ENCODE measurements around the gene KDM1A.

Gene KDM1A

DNA sequence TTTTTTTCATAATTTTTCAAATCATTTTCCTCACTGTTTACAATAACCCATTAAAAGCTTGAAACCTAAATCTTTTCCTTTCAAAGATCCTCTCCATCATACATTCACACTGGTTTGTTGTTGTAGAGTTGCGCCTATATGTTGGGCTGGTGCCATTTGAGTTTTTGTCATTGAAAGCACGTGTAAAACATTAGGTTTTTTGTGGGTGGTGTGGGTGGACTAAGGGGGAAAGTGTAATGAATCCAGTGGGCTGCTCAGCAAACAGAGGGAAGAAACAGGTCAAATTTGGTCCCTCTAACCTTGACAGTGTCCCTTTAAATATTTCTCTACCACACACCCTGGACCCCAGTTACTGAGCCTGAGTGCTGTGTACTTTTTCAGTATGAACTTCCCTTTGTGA, 46.8 kb downstream of the KDM1A start:
- H3K9me3 ChIP-seq (ENCODE audit: severe bottlenecking): no peaks in the 10 kb centered on the region
- peaks cover 95% of the 10 kb centered on the region for H3K36me3 ChIP-seq (ENCODE audit: low read depth)
- DNase-seq (ENCODE audit: low spot score) (no peak), ATAC-seq (ENCODE audit: low read depth) (no peak)
- no peak overlapping the region for H3K4me3 ChIP-seq (ENCODE audit: severe bottlenecking)
- TF ChIP-seq, protein P1, sequence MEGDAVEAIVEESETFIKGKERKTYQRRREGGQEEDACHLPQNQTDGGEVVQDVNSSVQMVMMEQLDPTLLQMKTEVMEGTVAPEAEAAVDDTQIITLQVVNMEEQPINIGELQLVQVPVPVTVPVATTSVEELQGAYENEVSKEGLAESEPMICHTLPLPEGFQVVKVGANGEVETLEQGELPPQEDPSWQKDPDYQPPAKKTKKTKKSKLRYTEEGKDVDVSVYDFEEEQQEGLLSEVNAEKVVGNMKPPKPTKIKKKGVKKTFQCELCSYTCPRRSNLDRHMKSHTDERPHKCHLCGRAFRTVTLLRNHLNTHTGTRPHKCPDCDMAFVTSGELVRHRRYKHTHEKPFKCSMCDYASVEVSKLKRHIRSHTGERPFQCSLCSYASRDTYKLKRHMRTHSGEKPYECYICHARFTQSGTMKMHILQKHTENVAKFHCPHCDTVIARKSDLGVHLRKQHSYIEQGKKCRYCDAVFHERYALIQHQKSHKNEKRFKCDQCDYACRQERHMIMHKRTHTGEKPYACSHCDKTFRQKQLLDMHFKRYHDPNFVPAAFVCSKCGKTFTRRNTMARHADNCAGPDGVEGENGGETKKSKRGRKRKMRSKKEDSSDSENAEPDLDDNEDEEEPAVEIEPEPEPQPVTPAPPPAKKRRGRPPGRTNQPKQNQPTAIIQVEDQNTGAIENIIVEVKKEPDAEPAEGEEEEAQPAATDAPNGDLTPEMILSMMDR (IDR thresholded peaks at IDR 0.05; ENCODE audit: poor library complexity, severe bottlenecking): no peak
- no peaks in the 10 kb centered on the region for H3K27me3 ChIP-seq (ENCODE audit: insufficient read depth, poor library complexity, severe bottlenecking)
- no peak overlapping the region for H3K27ac ChIP-seq (ENCODE audit: poor library complexity, severe bottlenecking)
- H3K4me1 ChIP-seq (ENCODE audit: insufficient read depth, poor library complexity, severe bottlenecking): no peaks in the 10 kb centered on the region

DNA sequence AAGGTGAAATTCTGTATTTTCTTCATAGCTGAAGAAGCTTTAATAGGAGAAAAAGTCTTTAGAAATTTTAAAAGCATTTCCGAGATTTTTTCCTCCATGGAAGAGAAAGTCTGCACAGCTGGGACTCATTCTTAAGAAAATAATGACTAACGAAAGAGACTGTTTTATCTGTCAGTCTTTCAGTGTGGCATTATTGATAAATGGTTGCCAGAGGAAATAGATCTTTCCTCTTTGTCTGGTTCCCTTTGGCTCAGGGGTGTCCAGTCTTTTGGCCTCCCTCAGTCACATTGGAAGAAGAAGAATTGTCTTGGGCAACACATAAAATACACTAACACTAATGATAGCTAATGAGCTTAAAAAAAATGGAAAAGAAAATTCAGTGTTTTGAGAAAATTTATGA, 49.9 kb downstream of the KDM1A start:
- Histone ChIP-seq H3K4me1 (ENCODE audit: insufficient read depth, poor library complexity, severe bottlenecking) (no peaks in the 10 kb centered on the region), H3K27ac (ENCODE audit: poor library complexity, severe bottlenecking) (no peak overlapping the region), H3K4me3 (ENCODE audit: severe bottlenecking) (no peak overlapping the region), H3K9me3 (ENCODE audit: severe bottlenecking) (no peaks in the 10 kb centered on the region), H3K36me3 (ENCODE audit: low read depth) (peaks cover 100% of the 10 kb centered on the region), H3K27me3 (ENCODE audit: insufficient read depth, poor library complexity, severe bottlenecking) (no peaks in the 10 kb centered on the region)
- DNase-seq (ENCODE audit: low spot score) (no peak), ATAC-seq (ENCODE audit: low read depth) (no peak)
- TF ChIP-seq, protein P1 (IDR thresholded peaks at IDR 0.05; ENCODE audit: poor library complexity, severe bottlenecking): no peak

DNA sequence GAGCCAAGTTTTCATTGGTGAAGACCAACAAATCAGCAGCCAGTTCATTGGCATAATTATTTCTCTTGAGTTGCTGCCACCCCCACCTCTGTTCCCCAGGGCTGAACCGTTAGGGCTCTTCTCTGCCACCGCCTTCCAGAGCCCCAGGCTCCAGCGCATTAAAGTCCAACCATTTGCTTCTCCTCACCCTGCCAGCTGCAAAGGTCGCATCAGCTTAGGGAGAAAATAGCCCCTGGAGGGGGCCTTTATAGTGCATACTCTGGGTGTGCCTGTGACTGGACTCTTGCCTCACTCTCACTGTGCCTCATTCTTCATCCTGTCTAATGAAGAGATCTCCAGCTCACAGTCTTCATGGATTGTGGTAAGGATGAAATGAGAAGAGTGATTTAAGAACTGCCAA, 50.4 kb downstream of the KDM1A start:
- no peaks in the 10 kb centered on the region for H3K4me1 ChIP-seq (ENCODE audit: insufficient read depth, poor library complexity, severe bottlenecking)
- TF ChIP-seq, protein P1 (IDR thresholded peaks at IDR 0.05; ENCODE audit: poor library complexity, severe bottlenecking): no peak
- no peaks in the 10 kb centered on the region for H3K9me3 ChIP-seq (ENCODE audit: severe bottlenecking)
- H3K27ac ChIP-seq (ENCODE audit: poor library complexity, severe bottlenecking): no peak overlapping the region
- no peaks in the 10 kb centered on the region for H3K27me3 ChIP-seq (ENCODE audit: insufficient read depth, poor library complexity, severe bottlenecking)
- H3K4me3 ChIP-seq (ENCODE audit: severe bottlenecking): no peak overlapping the region
- peaks cover 100% of the 10 kb centered on the region for H3K36me3 ChIP-seq (ENCODE audit: low read depth)
- ATAC-seq (ENCODE audit: low read depth) (no peak), DNase-seq (ENCODE audit: low spot score) (no peak)

DNA sequence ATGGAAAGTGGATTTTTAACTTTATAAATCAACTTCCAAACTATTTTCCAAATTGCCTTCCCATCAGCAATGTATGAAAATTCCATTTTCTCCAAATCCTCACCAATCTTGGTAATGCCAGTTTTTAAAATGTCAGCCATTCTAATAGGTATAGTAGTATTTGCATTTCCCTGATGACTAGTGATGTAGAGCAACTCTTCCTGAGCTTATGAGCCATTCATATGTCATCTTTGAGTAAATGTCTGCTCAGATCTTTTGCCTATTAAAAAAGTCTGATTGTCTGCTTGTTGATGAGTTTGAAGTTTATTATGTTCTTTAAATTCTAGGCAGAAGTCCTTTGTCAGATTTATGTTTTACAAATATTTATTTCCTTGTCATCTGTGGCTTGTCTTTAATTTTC, 54.7 kb downstream of the KDM1A start:
- ATAC-seq (ENCODE audit: low read depth) (no peak), DNase-seq (ENCODE audit: low spot score) (no peak)
- peaks cover 98% of the 10 kb centered on the region for H3K36me3 ChIP-seq (ENCODE audit: low read depth)

DNA sequence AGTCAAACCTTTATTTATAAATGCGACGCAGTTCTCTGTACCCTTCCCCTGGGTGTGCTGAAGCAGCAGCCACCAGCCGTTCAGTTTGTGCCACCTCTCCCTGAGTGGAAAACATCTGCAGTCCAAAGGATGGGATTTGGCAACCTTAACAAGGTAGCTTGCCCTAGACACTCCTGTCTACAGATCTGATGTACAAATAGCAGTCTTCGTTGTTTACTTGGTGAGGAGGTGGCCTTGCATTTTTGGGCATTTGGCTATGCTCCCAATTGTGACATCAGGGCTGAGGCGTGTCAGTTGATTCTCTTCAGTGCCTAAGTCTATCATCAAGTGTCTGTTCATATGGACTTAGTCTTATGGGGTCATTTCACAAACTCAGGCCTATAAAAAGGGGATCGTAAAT, 59.8 kb downstream of the KDM1A start:
- Histone ChIP-seq H3K4me1 (ENCODE audit: insufficient read depth, poor library complexity, severe bottlenecking) (no peaks in the 10 kb centered on the region), H3K4me3 (ENCODE audit: severe bottlenecking) (no peak overlapping the region), H3K27ac (ENCODE audit: poor library complexity, severe bottlenecking) (peak overlapping the region; percentile 6), H3K27me3 (ENCODE audit: insufficient read depth, poor library complexity, severe bottlenecking) (no peaks in the 10 kb centered on the region), H3K9me3 (ENCODE audit: severe bottlenecking) (no peaks in the 10 kb centered on the region), H3K36me3 (ENCODE audit: low read depth) (peaks cover 98% of the 10 kb centered on the region)
- DNase-seq (ENCODE audit: low spot score) (no peak), ATAC-seq (ENCODE audit: low read depth) (no peak; the same call in 2 of the 3 replicates)
- TF ChIP-seq, protein P1 (IDR thresholded peaks at IDR 0.05; ENCODE audit: poor library complexity, severe bottlenecking): no peak

More for the DNA sequence above, 54.7 kb downstream of the KDM1A start:
- no peaks in the 10 kb centered on the region for H3K9me3 ChIP-seq (ENCODE audit: severe bottlenecking)
- no peak overlapping the region for H3K4me3 ChIP-seq (ENCODE audit: severe bottlenecking)
- H3K27ac ChIP-seq (ENCODE audit: poor library complexity, severe bottlenecking): no peak overlapping the region
- no peaks in the 10 kb centered on the region for H3K4me1 ChIP-seq (ENCODE audit: insufficient read depth, poor library complexity, severe bottlenecking)
- TF ChIP-seq, protein P1 (IDR thresholded peaks at IDR 0.05; ENCODE audit: poor library complexity, severe bottlenecking): no peak
- no peaks in the 10 kb centered on the region for H3K27me3 ChIP-seq (ENCODE audit: insufficient read depth, poor library complexity, severe bottlenecking)
